GM21576 (cell line): ENCODE data around the gene DCC.
A peak's percentile ranks its signal among the peaks of the same experiment; 100 is the strongest.
"Not testable (repeated sequence)": the region's sequence is repeated elsewhere in the genome, so short reads cannot be mapped to it uniquely, and the experiment has no call there.

ENCODE experiments used
- ATAC-seq: cut with Tn5 transposase; IDR thresholded peaks from one replicate; pipeline ENCODE4 v1.9.1; 2021; ENCODE audit warnings: mild to moderate bottlenecking, moderate library complexity; ENCODE audit not compliant: unreplicated experiment

DCC gene

GRCh38 chr18:52344881-52345280 is 4.9 kb downstream of the DCC start:
- ATAC-seq: no peak

- no peak for ATAC-seq
These were observed 5.4 kb downstream of the DCC start for GRCh38 chr18:52345428-52345827.

- ATAC-seq: no peak
These were observed 8.2 kb downstream of the DCC start for GRCh38 chr18:52348209-52348608.

- no peak for ATAC-seq
These were observed 9.5 kb downstream of the DCC start for GRCh38 chr18:52349498-52349897.

GRCh38 chr18:52352920-52353319 is 12.9 kb downstream of the DCC start:
- ATAC-seq: no peak

- ATAC-seq: no peak
These were observed 13.6 kb downstream of the DCC start for GRCh38 chr18:52353589-52353988.

GRCh38 chr18:52363861-52364260 is 23.9 kb downstream of the DCC start:
- ATAC-seq: no peak

GRCh38 chr18:52366851-52367250 is 26.9 kb downstream of the DCC start:
- ATAC-seq: not testable (repeated sequence)

GRCh38 chr18:52367953-52368742 is 28.2 kb downstream of the DCC start:
- no peak for ATAC-seq

- ATAC-seq: no peak
These were observed 30.8 kb downstream of the DCC start for GRCh38 chr18:52370841-52371240.

GRCh38 chr18:52376104-52376503 is 36.1 kb downstream of the DCC start:
- no peak for ATAC-seq

GRCh38 chr18:52377094-52377493 is 37.1 kb downstream of the DCC start:
- ATAC-seq: no peak

- no peak for ATAC-seq
These were observed 46.3 kb downstream of the DCC start for GRCh38 chr18:52386306-52386705.

- ATAC-seq: no peak
These were observed 47.2 kb downstream of the DCC start for GRCh38 chr18:52387175-52387574.

GRCh38 chr18:52391810-52392559 is 52.0 kb downstream of the DCC start:
- ATAC-seq: peak; percentile 43

- ATAC-seq: no peak
These were observed 54.6 kb downstream of the DCC start for GRCh38 chr18:52394602-52395001.

- peak; percentile 60 for ATAC-seq
These were observed 55.3 kb downstream of the DCC start for GRCh38 chr18:52395146-52395852.

- ATAC-seq: no peak
These were observed 61.2 kb downstream of the DCC start for GRCh38 chr18:52401236-52401635.

GRCh38 chr18:52402814-52403213 is 62.8 kb downstream of the DCC start:
- no peak for ATAC-seq

- no peak for ATAC-seq
These were observed 63.5 kb downstream of the DCC start for GRCh38 chr18:52403291-52404021.

GRCh38 chr18:52408800-52409302 is 68.9 kb downstream of the DCC start:
- no peak for ATAC-seq
